GM12878 (cell line): ENCODE results near the gene DDC. TPM values are rescaled to one million over a fixed set of nuclear protein-coding genes. Genes with fewer than 3 reads are reported as not detected.

ENCODE experiments used
- ATAC-seq: fragments of 200-7000 bp; cut with Tn5 transposase; 3 replicates; pipeline ENCODE4 v1.9.1; 2020; ENCODE audit warnings: mild to moderate bottlenecking, moderate library complexity
- BruUV-seq: library from RNA; stranded (reverse); fragments of 400-500 nt; replicated peaks from 2 replicates; lab custom pipeline; 2021; lab: Mats Ljungman, UMichigan
- CTCF ChIA-PET: fragments of 300-600 bp; sonication (Branson Sonifier 250); formaldehyde crosslinking; extraction: SDS; loops from one replicate; lab custom pipeline; 2021; ENCODE audit warnings: inconsistent platforms; lab: Yijun Ruan, JAX
- POLR2A ChIA-PET: fragments of 350-600 bp; formaldehyde crosslinking; extraction: SDS; loops from one replicate; lab custom pipeline; 2021; ENCODE audit warnings: inconsistent platforms; lab: Charles Lee
- RAD21 ChIA-PET: fragments of 300-600 bp; sonication (Branson Sonifier 250); formaldehyde crosslinking; loops from one replicate; lab custom pipeline; 2023; ENCODE audit warnings: antibody characterized with exemption; ENCODE audit not compliant: unreplicated experiment; lab: Charles Lee
- SMC1A ChIA-PET: fragments of 300-600 bp; sonication (Branson Sonifier 250); formaldehyde crosslinking; loops from one replicate; lab custom pipeline; 2023; ENCODE audit not compliant: unreplicated experiment, uncharacterized antibody; lab: Charles Lee
- DNase-seq: peaks from one replicate; pipeline ENCODE4 v3.0.0-alpha.2; 2011; ENCODE audit warnings: low read depth, low spot score
- FAIRE-seq: peaks from 3 replicates; lab custom pipeline; 2011; peaks lifted over from hg19 to GRCh38; lab: Jason Lieb, UNC
- H2AFZ ChIP-seq: 2 replicates; pipeline ENCODE4 v1.6.0; 2011; ENCODE audit warnings: low read depth, low read length, control low read depth; ENCODE audit not compliant: control insufficient read depth
- H3K27ac ChIP-seq: 2 replicates; pipeline ENCODE4 v1.5.1; 2011; ENCODE audit warnings: control low read depth; ENCODE audit not compliant: control insufficient read depth, insufficient read depth
- H3K27me3 ChIP-seq, 2 experiments: replicated peaks in 1 of 2; 2 replicates each; pipeline versions ENCODE4 v1.6.0 to v1.6.1; 2011; ENCODE audit warnings: low read length in 1 of 2; ENCODE audit not compliant: control insufficient read depth in 2 of 2, insufficient read depth in 2 of 2
- H3K36me3 ChIP-seq, 2 experiments: 2 replicates each; pipeline ENCODE4 v1.5.1; 2011; ENCODE audit warnings: low read length in 1 of 2; ENCODE audit not compliant: control insufficient read depth in 2 of 2, insufficient read depth in 2 of 2
- H3K4me1 ChIP-seq: 2 replicates; pipeline ENCODE4 v1.6.1; 2011; ENCODE audit warnings: mild to moderate bottlenecking, low read length, moderate library complexity, mixed read lengths; ENCODE audit not compliant: control insufficient read depth, insufficient read depth
- H3K4me2 ChIP-seq: 2 replicates; pipeline ENCODE4 v1.6.0; 2011; ENCODE audit warnings: control low read depth; ENCODE audit not compliant: control insufficient read depth, insufficient read depth
- H3K4me3 ChIP-seq: fragments of 200-600 bp; sonication (generic); 2 replicates; pipeline ENCODE4 v1.5.1; 2016
- H3K79me2 ChIP-seq: 2 replicates; pipeline ENCODE4 v1.6.0; 2011; ENCODE audit warnings: low read length; ENCODE audit not compliant: control insufficient read depth, insufficient read depth
- H3K9ac ChIP-seq: 2 replicates; pipeline ENCODE4 v1.8.0; 2011; ENCODE audit warnings: low read length, control low read depth, mixed read lengths; ENCODE audit not compliant: control insufficient read depth, insufficient read depth
- H3K9me3 ChIP-seq: replicated peaks from 3 replicates; pipeline ENCODE4 v1.5.1; 2011; ENCODE audit warnings: mild to moderate bottlenecking, low read length; ENCODE audit not compliant: control insufficient read depth, insufficient read depth
- H4K20me1 ChIP-seq: 2 replicates; pipeline ENCODE4 v1.6.0; 2011; ENCODE audit not compliant: control insufficient read depth, insufficient read depth
- BHLHE40 ChIP-seq, 2 experiments: fragments of 450-650 bp in 1 of 2; IDR thresholded peaks; 2 replicates each; pipeline ENCODE4 v1.6.1; 2011 to 2017; ENCODE audit warnings: low read depth in 2 of 2, borderline replicate concordance in 1 of 2, improper control_type of control experiment in 1 of 2, low read length in 1 of 2, mild to moderate bottlenecking in 1 of 2
- EED ChIP-seq: sonication (generic); IDR thresholded peaks from 2 replicates; pipeline ENCODE4 v1.6.1; 2016; ENCODE audit warnings: antibody characterized with exemption, low read depth
- MTA2 ChIP-seq: fragments of 450-650 bp; IDR thresholded peaks from 2 replicates; pipeline ENCODE4 v1.6.1; 2016; ENCODE audit warnings: low read depth, mild to moderate bottlenecking, moderate library complexity
- NFYA ChIP-seq: IDR thresholded peaks from 2 replicates; pipeline ENCODE4 v1.6.1; 2011; ENCODE audit warnings: low read depth, mild to moderate bottlenecking, low read length, improper control_type of control experiment, borderline replicate concordance
- PAX8 ChIP-seq: fragments of 450-650 bp; IDR thresholded peaks from 2 replicates; pipeline ENCODE4 v1.6.1; 2017; ENCODE audit warnings: mild to moderate bottlenecking, moderate library complexity
- SREBF2 ChIP-seq: IDR thresholded peaks from 2 replicates; pipeline ENCODE4 v1.6.1; 2012; ENCODE audit warnings: mild to moderate bottlenecking, low read length
- SRF ChIP-seq, 2 experiments: IDR thresholded peaks; 2 replicates each; pipeline ENCODE4 v1.6.1; 2011; ENCODE audit warnings: low read depth in 2 of 2, low read length in 2 of 2, mild to moderate bottlenecking in 1 of 2, moderate library complexity in 1 of 2
- TCF7 ChIP-seq: IDR thresholded peaks from 2 replicates; pipeline ENCODE4 v1.6.1; 2014; ENCODE audit warnings: antibody characterized with exemption, borderline replicate concordance
- WGBS: methylation state at CpG from one replicate; pipeline ENCODE4 v1.1.6; 2016; ENCODE audit warnings: low lambda C conversion rate; ENCODE audit not compliant: insufficient replicate concordance, insufficient coverage; ENCODE audit errors: missing lambda C conversion rate; 5-methylcytosine and 5-hydroxymethylcytosine counted together
- in situ Hi-C: fragments of 300-500 bp; cut with MboI; formaldehyde crosslinking; loops from 9 replicates; pipeline ENCODE4 v1.14.3; 2018; ENCODE audit warnings: mixed read lengths
- intact Hi-C: fragments of 100-400 bp; cut with micrococcal nuclease; formaldehyde crosslinking; loops from one replicate; pipeline ENCODE4 v1.14.2; 2022; ENCODE audit not compliant: unreplicated experiment
- polyA plus RNA-seq, 11 experiments: library from polyadenylated mRNA; depleted of rRNA in 4 of 11; unstranded in 6 of 11; stranded (reverse) in 5 of 11; fragments of >200 nt; fragmentation: Nextera tagmentation in 4 of 11; fragmentation: Illumina TruSeq in 1 of 11; extraction: Ambion mirVana in 4 of 11; extraction: Trizol in 1 of 11; gene quantifications; 1 replicate in 1 of 11; 2 replicates in 10 of 11; pipeline versions ENCODE4 v1.2.1 to v1.2.3, GENCODE V29; 2011 to 2016; ENCODE audit warnings: inconsistent platforms in 2 of 11, missing spikeins in 2 of 11, low read depth in 1 of 11
- total RNA-seq, 4 experiments: library from RNA; depleted of rRNA in 3 of 4; stranded (reverse); fragments of >200 nt in 3 of 4; fragmentation: Illumina TruSeq in 1 of 4; extraction: Trizol in 1 of 4; gene quantifications; 2 replicates each; pipeline versions ENCODE4 v1.2.1 to v1.2.3, GENCODE V29; 2013 to 2021
- TF ChIP-seq, protein P1 (sequence below), 3 experiments: IDR thresholded peaks in 2 of 3; conservative IDR thresholded peaks in 1 of 3; 2 replicates each; pipeline ENCODE4 v1.5.1; 2011; ENCODE audit warnings: low read depth in 3 of 3, low read length in 3 of 3, mild to moderate bottlenecking in 3 of 3, control low read depth in 2 of 3, moderate library complexity in 2 of 3, inconsistent platforms in 1 of 3, mixed read lengths in 1 of 3; ENCODE audit not compliant: control insufficient read depth in 2 of 3, insufficient read depth in 1 of 3; ENCODE audit errors: extremely low read depth in 1 of 3
- TF ChIP-seq, protein P2 (sequence below): fragments of 150-350 bp; IDR thresholded peaks from 2 replicates; pipeline ENCODE4 v1.6.1; 2014; ENCODE audit warnings: mild to moderate bottlenecking, low read depth, low read length

The DDC gene
- total and polyA plus RNA-seq, 10 of the 15 experiments (the other 5 are each of a cell fraction or from before 2014, with no cell fraction given): not detected

DNA sequence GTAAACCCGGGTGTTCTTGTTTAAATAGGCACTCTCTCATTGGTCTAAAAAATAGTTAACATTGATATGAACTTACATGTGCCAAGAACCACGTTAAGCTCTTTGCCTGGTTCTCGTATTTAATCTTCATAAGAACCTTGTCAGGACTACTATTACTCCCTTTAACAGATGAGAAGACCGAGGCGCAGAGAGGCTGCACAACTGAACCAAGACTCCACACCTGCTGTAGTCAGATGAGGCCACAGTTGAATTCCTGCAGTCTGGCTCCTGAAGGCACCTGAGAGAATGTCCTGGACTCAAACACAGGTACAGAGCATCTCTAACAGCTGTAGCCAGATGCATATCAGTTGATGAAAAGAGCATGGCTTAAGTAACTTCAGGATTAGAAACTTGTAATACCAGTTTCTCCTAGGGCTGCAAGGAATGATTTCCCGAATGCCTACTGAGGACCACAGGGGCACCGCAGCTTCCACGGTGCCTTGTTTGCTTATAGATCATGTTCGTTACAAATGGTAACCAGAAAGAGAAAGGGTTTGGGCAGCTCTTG lies 9.5 kb downstream of the DDC start (continued):
- TF ChIP-seq SREBF2 (no peak), BHLHE40 (IDR thresholded peaks at IDR 0.05; ENCODE audit: borderline replicate concordance in 1 of 2, low read depth in 2 of 2, low read length in 1 of 2) (no peak), TCF7 (no peak)

DNA sequence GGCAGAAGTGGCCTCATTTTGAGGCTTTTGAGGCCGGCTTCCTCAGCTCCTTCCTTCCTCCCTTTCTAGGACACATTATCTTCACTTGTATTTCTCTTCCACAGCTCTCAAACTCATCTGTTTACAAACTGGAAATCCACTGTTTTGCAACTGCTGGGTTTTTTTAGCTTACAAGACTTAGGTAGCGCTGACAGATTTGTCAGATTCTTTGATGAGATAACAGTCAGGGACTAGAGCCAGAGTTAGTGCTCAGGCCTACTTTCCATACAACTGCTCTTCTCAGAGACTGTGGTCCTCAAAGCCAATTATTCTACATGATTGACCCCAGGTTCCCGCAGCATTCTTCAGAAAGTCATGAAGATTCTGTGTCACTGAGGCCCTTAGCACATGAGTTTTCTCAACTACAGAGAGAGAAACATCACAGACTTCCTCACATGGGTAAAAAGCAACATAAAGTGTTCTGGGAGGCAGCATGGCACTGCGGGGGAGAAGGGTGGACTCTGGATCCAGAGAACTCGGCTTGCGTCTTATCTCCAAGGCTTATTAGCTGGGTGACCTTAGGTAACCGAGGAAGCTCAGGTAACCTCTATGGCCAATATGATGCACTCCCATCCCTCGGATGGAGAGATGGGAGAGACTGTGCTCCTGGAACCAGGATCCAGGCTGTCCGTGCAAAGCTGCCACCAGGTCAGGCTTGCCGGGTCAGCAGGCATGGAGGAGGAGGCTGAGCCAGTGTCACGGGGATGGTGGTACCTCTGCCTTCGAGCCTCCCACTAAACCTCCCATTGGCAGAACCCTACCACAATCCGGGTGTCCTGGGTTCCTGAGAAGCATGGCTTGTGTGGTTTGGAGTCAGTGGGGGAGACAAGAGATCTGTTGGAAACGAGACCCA lies 10.5 kb downstream of the DDC start:
- no peaks in the 10 kb centered on the region for H3K4me1 ChIP-seq
- SMC1A ChIA-PET: no interaction called here
- no peaks in the 10 kb centered on the region for H4K20me1 ChIP-seq
- no peak overlapping the region for H2AFZ ChIP-seq
- H3K4me3 ChIP-seq: no peak overlapping the region
- H3K27ac ChIP-seq: no peak overlapping the region
- 13% methylated on average over 14 of the region's 14 CpGs for WGBS
- no peak overlapping the region for H3K4me2 ChIP-seq
- intact Hi-C loops (no loop called here), in situ Hi-C loops (no loop called here)
- DNase-seq: no peak
- H3K79me2 ChIP-seq: no peaks in the 10 kb centered on the region
- CTCF ChIA-PET: interaction anchor here (0.7 kb wide), 1 partner anchor 87 kb away, joined by 3 read pairs; no protein-coding TSS in a partner anchor
- no TSS peak for BruUV-seq
- H3K9me3 ChIP-seq: no peaks in the 10 kb centered on the region
- RAD21 ChIA-PET: no interaction called here
- no peak overlapping the region for H3K9ac ChIP-seq
- H3K36me3 ChIP-seq: no peaks in the 10 kb centered on the region
- H3K27me3 ChIP-seq: peaks cover 0 to 2% of the 10 kb centered on the region in 2 experiments; a peak in 1 of 4 replicates
- ATAC-seq: no peak
- TF ChIP-seq NFYA: no peak
- no peak for TF ChIP-seq SRF (IDR thresholded peaks at IDR 0.05; ENCODE audit: low read depth in 2 of 2, low read length in 2 of 2)
- TF ChIP-seq PAX8: no peak
- TF ChIP-seq, protein P1, sequence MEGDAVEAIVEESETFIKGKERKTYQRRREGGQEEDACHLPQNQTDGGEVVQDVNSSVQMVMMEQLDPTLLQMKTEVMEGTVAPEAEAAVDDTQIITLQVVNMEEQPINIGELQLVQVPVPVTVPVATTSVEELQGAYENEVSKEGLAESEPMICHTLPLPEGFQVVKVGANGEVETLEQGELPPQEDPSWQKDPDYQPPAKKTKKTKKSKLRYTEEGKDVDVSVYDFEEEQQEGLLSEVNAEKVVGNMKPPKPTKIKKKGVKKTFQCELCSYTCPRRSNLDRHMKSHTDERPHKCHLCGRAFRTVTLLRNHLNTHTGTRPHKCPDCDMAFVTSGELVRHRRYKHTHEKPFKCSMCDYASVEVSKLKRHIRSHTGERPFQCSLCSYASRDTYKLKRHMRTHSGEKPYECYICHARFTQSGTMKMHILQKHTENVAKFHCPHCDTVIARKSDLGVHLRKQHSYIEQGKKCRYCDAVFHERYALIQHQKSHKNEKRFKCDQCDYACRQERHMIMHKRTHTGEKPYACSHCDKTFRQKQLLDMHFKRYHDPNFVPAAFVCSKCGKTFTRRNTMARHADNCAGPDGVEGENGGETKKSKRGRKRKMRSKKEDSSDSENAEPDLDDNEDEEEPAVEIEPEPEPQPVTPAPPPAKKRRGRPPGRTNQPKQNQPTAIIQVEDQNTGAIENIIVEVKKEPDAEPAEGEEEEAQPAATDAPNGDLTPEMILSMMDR (IDR thresholded peaks at IDR 0.05 in 2 of 3, conservative IDR thresholded peaks at IDR 0.05 in 1 of 3; ENCODE audit: control insufficient read depth in 2 of 3, extremely low read depth in 1 of 3, insufficient read depth in 1 of 3, low read depth in 3 of 3, low read length in 3 of 3): no peak
- no peak for TF ChIP-seq EED
- no peak for TF ChIP-seq MTA2
- TF ChIP-seq, protein P2, sequence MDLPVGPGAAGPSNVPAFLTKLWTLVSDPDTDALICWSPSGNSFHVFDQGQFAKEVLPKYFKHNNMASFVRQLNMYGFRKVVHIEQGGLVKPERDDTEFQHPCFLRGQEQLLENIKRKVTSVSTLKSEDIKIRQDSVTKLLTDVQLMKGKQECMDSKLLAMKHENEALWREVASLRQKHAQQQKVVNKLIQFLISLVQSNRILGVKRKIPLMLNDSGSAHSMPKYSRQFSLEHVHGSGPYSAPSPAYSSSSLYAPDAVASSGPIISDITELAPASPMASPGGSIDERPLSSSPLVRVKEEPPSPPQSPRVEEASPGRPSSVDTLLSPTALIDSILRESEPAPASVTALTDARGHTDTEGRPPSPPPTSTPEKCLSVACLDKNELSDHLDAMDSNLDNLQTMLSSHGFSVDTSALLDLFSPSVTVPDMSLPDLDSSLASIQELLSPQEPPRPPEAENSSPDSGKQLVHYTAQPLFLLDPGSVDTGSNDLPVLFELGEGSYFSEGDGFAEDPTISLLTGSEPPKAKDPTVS: no peak
- TF ChIP-seq, all 136 proteins: peak for 0
- no peak for FAIRE-seq
- POLR2A ChIA-PET: no interaction called here
